Activated T-helper 1 cell treated with anti-CD3 and anti-CD28 coated beads, Interleukin-12 subunit alpha, Interleukin-12 subunit beta, Interleukin-2, Interleukin-4 antibody, amounts not matched to agents 30 ng/mL and 10 ng/mL and 1 ng/mL, durations not matched to agents 14 hours and 24 hours and 36 hours (primary cell): ENCODE measurements around the gene ZDHHC18. TPM values are rescaled to one million over a fixed set of nuclear protein-coding genes. Genes with fewer than 3 reads are reported as not detected.

Experiments used
- DNase-seq: peaks from one replicate; pipeline ENCODE4 v3.0.0; 2021; ENCODE audit warnings: low spot score
- H3K27ac Mint-ChIP-seq: one replicate; pipeline ENCODE4 v1.8.0; 2021; ENCODE audit warnings: mild to moderate bottlenecking, mixed read lengths
- H3K27me3 Mint-ChIP-seq: one replicate; pipeline ENCODE4 v1.8.0; 2022; ENCODE audit warnings: mild to moderate bottlenecking, moderate library complexity, mixed read lengths; ENCODE audit not compliant: insufficient read depth
- H3K36me3 Mint-ChIP-seq: one replicate; pipeline ENCODE4 v1.8.0; 2021; ENCODE audit warnings: low read depth, mixed read lengths
- H3K4me1 Mint-ChIP-seq: one replicate; pipeline ENCODE4 v1.8.0; 2021; ENCODE audit warnings: low read depth, mixed read lengths
- H3K4me3 Mint-ChIP-seq: one replicate; pipeline ENCODE4 v1.8.0; 2021; ENCODE audit warnings: mild to moderate bottlenecking, moderate library complexity, mixed read lengths
- H3K9me3 Mint-ChIP-seq: one replicate; pipeline ENCODE4 v1.8.0; 2021; ENCODE audit warnings: mixed read lengths
- intact Hi-C: fragments of 100-400 bp; cut with micrococcal nuclease; formaldehyde crosslinking; loops from one replicate; pipeline ENCODE4 v1.15.1; 2024
- total RNA-seq: library from RNA; stranded (reverse); gene quantifications from 2 replicates; pipeline ENCODE4 v1.2.3, GENCODE V29; 2022

ZDHHC18 gene
- total RNA-seq, 1 donor from 2014 or later = 87.3 TPM

- Mint-ChIP-seq H3K27me3 (no peaks in the 10 kb centered on the region), H3K27ac (no peak overlapping the region), H3K9me3 (no peaks in the 10 kb centered on the region), H3K4me3 (no peak overlapping the region), H3K4me1 (peaks cover 13% of the 10 kb centered on the region), H3K36me3 (peaks cover 50% of the 10 kb centered on the region)
- intact Hi-C loops = no loop called here
- no peak for DNase-seq
Measured at GRCh38 chr1:26882696-26883463, 56.4 kb downstream of the ZDHHC18 start.

GRCh38 chr1:26887125-26887524 is 60.6 kb downstream of the ZDHHC18 start:
- intact Hi-C loops = no loop called here
- no peak for DNase-seq
- Mint-ChIP-seq H3K4me3 (peak overlapping the region; percentile 72), H3K27ac (peak overlapping the region; percentile 11), H3K9me3 (no peaks in the 10 kb centered on the region), H3K27me3 (no peaks in the 10 kb centered on the region), H3K4me1 (peaks cover 33% of the 10 kb centered on the region), H3K36me3 (peaks cover 53% of the 10 kb centered on the region)

GRCh38 chr1:26888231-26888630 is 61.7 kb downstream of the ZDHHC18 start:
- Mint-ChIP-seq H3K36me3 (peaks cover 50% of the 10 kb centered on the region), H3K27me3 (no peaks in the 10 kb centered on the region), H3K4me1 (peaks cover 27% of the 10 kb centered on the region), H3K4me3 (peak overlapping the region; percentile 99), H3K9me3 (no peaks in the 10 kb centered on the region), H3K27ac (peak overlapping the region; percentile 95)
- DNase-seq = no peak
- intact Hi-C loops = no loop called here

- Mint-ChIP-seq H3K27me3 (no peaks in the 10 kb centered on the region), H3K36me3 (peaks cover 47% of the 10 kb centered on the region), H3K4me1 (peaks cover 26% of the 10 kb centered on the region), H3K27ac (peak within 1 kb of the TSS; percentile 95), H3K4me3 (peak within 1 kb of the TSS; percentile 99), H3K9me3 (no peaks in the 10 kb centered on the region)
- DNase-seq = peak; percentile 80
- intact Hi-C loops = loop anchor here (1.0 kb wide), 3 partner anchors 10 to 31 kb away; partner anchors contain the start of genes GPATCH3 and NUDC
Measured at GRCh38 chr1:26889551-26890466, 63.3 kb downstream of the ZDHHC18 start, which contains the start of gene GPN2. GPN2 (minus strand) TSS chr1:26890283; CDS start chr1:26890096, 187 bp downstream.

- Mint-ChIP-seq H3K4me1 (peaks cover 26% of the 10 kb centered on the region), H3K4me3 (peak overlapping the region; percentile 99), H3K36me3 (peaks cover 46% of the 10 kb centered on the region), H3K9me3 (no peaks in the 10 kb centered on the region), H3K27ac (peak overlapping the region; percentile 95), H3K27me3 (no peaks in the 10 kb centered on the region)
- intact Hi-C loops = loop anchor here (1.0 kb wide), 3 partner anchors 10 to 31 kb away; partner anchors contain the start of genes GPATCH3 and NUDC
- no peak for DNase-seq
Measured at GRCh38 chr1:26890467-26890796, 63.9 kb downstream of the ZDHHC18 start.

GRCh38 chr1:26894263-26894662 is 67.8 kb downstream of the ZDHHC18 start:
- Mint-ChIP-seq H3K27ac (no peak overlapping the region), H3K36me3 (peaks cover 31% of the 10 kb centered on the region)

GRCh38 chr1:26897351-26897750 is 70.9 kb downstream of the ZDHHC18 start:
- peaks cover under 1% of the 10 kb centered on the region for H3K27me3 Mint-ChIP-seq
- intact Hi-C loops = no loop called here
- no peak overlapping the region for H3K27ac Mint-ChIP-seq
- DNase-seq = no peak
- no peaks in the 10 kb centered on the region for H3K9me3 Mint-ChIP-seq
- peaks cover 27% of the 10 kb centered on the region for H3K4me1 Mint-ChIP-seq
- H3K36me3 Mint-ChIP-seq = peaks cover 24% of the 10 kb centered on the region
- H3K4me3 Mint-ChIP-seq = no peak overlapping the region

More at GRCh38 chr1:26894263-26894662, 67.8 kb downstream of the ZDHHC18 start:
- peaks cover 26% of the 10 kb centered on the region for H3K4me1 Mint-ChIP-seq
- H3K27me3 Mint-ChIP-seq = no peaks in the 10 kb centered on the region
- DNase-seq = no peak
- H3K4me3 Mint-ChIP-seq = no peak overlapping the region
- no peaks in the 10 kb centered on the region for H3K9me3 Mint-ChIP-seq
- intact Hi-C loops = no loop called here

GRCh38 chr1:26900001-26900814 is 73.7 kb downstream of the ZDHHC18 start, which contains the start of gene GPATCH3:
GPATCH3 (minus strand) TSS chr1:26900467; CDS start chr1:26900442, 25 bp downstream.
- peak within 1 kb of the TSS; percentile 93 for H3K4me3 Mint-ChIP-seq
- intact Hi-C loops = loop anchor here (1.0 to 5.0 kb wide), 3 partner anchors 10 to 593 kb away; partner anchors contain the start of genes GPN2, NUDC and UBXN11

GRCh38 chr1:26900815-26901511 is 74.5 kb downstream of the ZDHHC18 start:
- peaks cover 2% of the 10 kb centered on the region for H3K27me3 Mint-ChIP-seq
- intact Hi-C loops = loop anchor here (1.0 to 5.0 kb wide), 3 partner anchors 11 to 594 kb away; partner anchors contain the start of genes GPN2, NUDC and UBXN11

More at GRCh38 chr1:26900001-26900814, 73.7 kb downstream of the ZDHHC18 start, which contains the start of gene GPATCH3:
- peaks cover 2% of the 10 kb centered on the region for H3K27me3 Mint-ChIP-seq
- peaks cover 5% of the 10 kb centered on the region for H3K36me3 Mint-ChIP-seq
- no peaks in the 10 kb centered on the region for H3K9me3 Mint-ChIP-seq
- peak; percentile 81 for DNase-seq
- peaks cover 27% of the 10 kb centered on the region for H3K4me1 Mint-ChIP-seq
- H3K27ac Mint-ChIP-seq = peak within 1 kb of the TSS; percentile 96

More at GRCh38 chr1:26900815-26901511, 74.5 kb downstream of the ZDHHC18 start:
- H3K27ac Mint-ChIP-seq = peak overlapping the region; percentile 96
- peaks cover 27% of the 10 kb centered on the region for H3K4me1 Mint-ChIP-seq
- H3K9me3 Mint-ChIP-seq = no peaks in the 10 kb centered on the region
- DNase-seq = no peak
- H3K36me3 Mint-ChIP-seq = peaks cover 5% of the 10 kb centered on the region
- H3K4me3 Mint-ChIP-seq = peak overlapping the region; percentile 93
